Measurements from ENCODE around the gene CCT8L2. TPM values are rescaled to one million over a fixed set of nuclear protein-coding genes. Genes with fewer than 3 reads are reported as not detected.
"Not testable (repeated sequence)": the region's sequence is repeated elsewhere in the genome, so short reads cannot be mapped to it uniquely, and the experiment has no call there.

CCT8L2 gene
- total RNA-seq, 1 experiment from 2014 or later, result not detected

DNA sequence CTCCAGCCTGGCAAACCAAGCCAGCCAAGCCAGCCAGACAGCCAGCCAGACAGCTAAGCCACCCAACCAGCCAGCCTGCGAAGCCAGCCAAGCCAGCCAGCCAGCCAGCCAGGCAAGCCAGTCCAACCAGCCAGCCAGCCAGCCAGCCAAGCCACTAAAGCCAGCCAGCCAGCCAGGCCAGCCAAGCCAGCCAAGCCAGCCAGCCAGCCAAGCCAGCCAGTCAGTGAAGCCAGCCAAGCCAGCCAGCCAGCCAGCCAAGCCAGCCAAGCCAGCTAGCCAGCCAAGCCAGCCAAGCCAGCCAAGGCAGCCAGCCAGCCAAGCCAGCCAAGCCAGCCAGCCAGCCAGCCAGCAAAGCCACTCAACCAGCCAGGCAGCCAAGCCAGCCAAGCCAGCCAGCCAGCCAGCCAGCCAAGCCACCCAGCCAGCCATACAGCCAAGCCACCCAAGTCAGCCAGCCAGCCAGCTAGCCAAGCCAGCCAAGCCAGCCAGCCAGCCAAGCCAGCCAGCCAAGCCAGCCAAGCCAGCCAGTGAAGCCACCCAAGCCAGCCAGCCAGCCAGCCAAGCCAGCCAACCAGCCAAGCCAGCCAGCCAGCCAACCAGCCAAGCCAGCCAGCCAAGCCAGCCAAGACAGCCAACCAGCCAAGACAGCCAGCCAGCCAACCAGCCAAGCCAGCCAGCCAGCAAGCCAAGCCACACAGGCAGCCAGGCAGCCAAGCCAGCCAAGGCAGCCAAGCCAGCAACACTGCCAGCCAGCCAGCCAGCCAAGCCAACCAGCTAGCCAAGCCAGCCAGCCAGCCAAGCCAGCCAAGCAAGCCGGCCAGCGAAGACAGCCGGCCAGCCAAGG is 29.7 kb downstream of the CCT8L2 start:
- no peaks in the 10 kb centered on the region for H3K9me3 ChIP-seq (ENCODE audit: low read length)
- no peak overlapping the region for H3K9ac ChIP-seq (ENCODE audit: low read length)
- DNase-seq (no peak), ATAC-seq (no peak)
- H3K27me3 ChIP-seq (ENCODE audit: low read length), result no peaks in the 10 kb centered on the region
- no peak overlapping the region for H3K4me2 ChIP-seq (ENCODE audit: low read length)
- intact Hi-C loops (cut with micrococcal nuclease), result no loop called here
- no peaks in the 10 kb centered on the region for H3F3A ChIP-seq (ENCODE audit: low read length, unreplicated experiment)
- H3K79me2 ChIP-seq (ENCODE audit: low read length), result no peaks in the 10 kb centered on the region
- H3K27ac ChIP-seq (ENCODE audit: low read length), result no peak overlapping the region
- POLR2A ChIA-PET (ENCODE audit: unreplicated experiment), result no interaction called here
- no peaks in the 10 kb centered on the region for H3K9me2 ChIP-seq (replicated peaks; ENCODE audit: low read length)
- no TSS peak for BruUV-seq (replicated peaks)
- no peaks in the 10 kb centered on the region for H3K36me3 ChIP-seq (ENCODE audit: low read depth, low read length)
- CTCF ChIA-PET, result no interaction called here
- H4K20me1 ChIP-seq (ENCODE audit: low read length), result no peaks in the 10 kb centered on the region
- no peaks in the 10 kb centered on the region for H3K4me1 ChIP-seq (ENCODE audit: insufficient read depth, low read length)
- H2AFZ ChIP-seq (ENCODE audit: low read length), result no peak overlapping the region
- H3K4me3 ChIP-seq (ENCODE audit: low read length), result no peak overlapping the region
- TF ChIP-seq EZH2 (IDR thresholded peaks at IDR 0.05; ENCODE audit: low read length, unreplicated experiment) (no peak), EZH2phosphoT487 (IDR thresholded peaks at IDR 0.05; ENCODE audit: borderline replicate concordance, low read length) (no peak)
- TF ChIP-seq, protein P1, sequence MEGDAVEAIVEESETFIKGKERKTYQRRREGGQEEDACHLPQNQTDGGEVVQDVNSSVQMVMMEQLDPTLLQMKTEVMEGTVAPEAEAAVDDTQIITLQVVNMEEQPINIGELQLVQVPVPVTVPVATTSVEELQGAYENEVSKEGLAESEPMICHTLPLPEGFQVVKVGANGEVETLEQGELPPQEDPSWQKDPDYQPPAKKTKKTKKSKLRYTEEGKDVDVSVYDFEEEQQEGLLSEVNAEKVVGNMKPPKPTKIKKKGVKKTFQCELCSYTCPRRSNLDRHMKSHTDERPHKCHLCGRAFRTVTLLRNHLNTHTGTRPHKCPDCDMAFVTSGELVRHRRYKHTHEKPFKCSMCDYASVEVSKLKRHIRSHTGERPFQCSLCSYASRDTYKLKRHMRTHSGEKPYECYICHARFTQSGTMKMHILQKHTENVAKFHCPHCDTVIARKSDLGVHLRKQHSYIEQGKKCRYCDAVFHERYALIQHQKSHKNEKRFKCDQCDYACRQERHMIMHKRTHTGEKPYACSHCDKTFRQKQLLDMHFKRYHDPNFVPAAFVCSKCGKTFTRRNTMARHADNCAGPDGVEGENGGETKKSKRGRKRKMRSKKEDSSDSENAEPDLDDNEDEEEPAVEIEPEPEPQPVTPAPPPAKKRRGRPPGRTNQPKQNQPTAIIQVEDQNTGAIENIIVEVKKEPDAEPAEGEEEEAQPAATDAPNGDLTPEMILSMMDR (conservative IDR thresholded peaks at IDR 0.05; ENCODE audit: low read depth, low read length), result no peak

GRCh38 chr22:16561093-16561658 is 31.4 kb downstream of the CCT8L2 start:
- H3K9me3 ChIP-seq (ENCODE audit: low read length); H4K20me1 ChIP-seq (ENCODE audit: low read length); DNase-seq; intact Hi-C loops (cut with micrococcal nuclease); H3K9ac ChIP-seq (ENCODE audit: low read length); BruUV-seq (replicated peaks); H3K79me2 ChIP-seq (ENCODE audit: low read length); POLR2A ChIA-PET (ENCODE audit: unreplicated experiment); H3K36me3 ChIP-seq (ENCODE audit: low read depth, low read length); H3F3A ChIP-seq (ENCODE audit: low read length, unreplicated experiment); H3K9me2 ChIP-seq (replicated peaks; ENCODE audit: low read length); H3K4me1 ChIP-seq (ENCODE audit: insufficient read depth, low read length); H3K4me2 ChIP-seq (ENCODE audit: low read length); H3K27ac ChIP-seq (ENCODE audit: low read length); H3K4me3 ChIP-seq (ENCODE audit: low read length); H2AFZ ChIP-seq (ENCODE audit: low read length); H3K27me3 ChIP-seq (ENCODE audit: low read length); ATAC-seq; CTCF ChIA-PET: not testable (repeated sequence)

- BruUV-seq (replicated peaks); H4K20me1 ChIP-seq (ENCODE audit: low read length); DNase-seq; H3K27ac ChIP-seq (ENCODE audit: low read length); H3K4me2 ChIP-seq (ENCODE audit: low read length); intact Hi-C loops (cut with micrococcal nuclease); H3K9me2 ChIP-seq (replicated peaks; ENCODE audit: low read length); H3K9ac ChIP-seq (ENCODE audit: low read length); ATAC-seq; H3K79me2 ChIP-seq (ENCODE audit: low read length); H3K4me1 ChIP-seq (ENCODE audit: insufficient read depth, low read length); H3K9me3 ChIP-seq (ENCODE audit: low read length); H3F3A ChIP-seq (ENCODE audit: low read length, unreplicated experiment); H3K36me3 ChIP-seq (ENCODE audit: low read depth, low read length); H3K27me3 ChIP-seq (ENCODE audit: low read length); H3K4me3 ChIP-seq (ENCODE audit: low read length); POLR2A ChIA-PET (ENCODE audit: unreplicated experiment); CTCF ChIA-PET; H2AFZ ChIP-seq (ENCODE audit: low read length): not testable (repeated sequence)
Measured at GRCh38 chr22:16560651-16561050, 32.0 kb downstream of the CCT8L2 start.

GRCh38 chr22:16559996-16560395 is 32.6 kb downstream of the CCT8L2 start:
- intact Hi-C loops (cut with micrococcal nuclease), result not testable (repeated sequence)

More at GRCh38 chr22:16559996-16560395, 32.6 kb downstream of the CCT8L2 start:
- H3K4me1 ChIP-seq (ENCODE audit: insufficient read depth, low read length); ATAC-seq; H3K9me3 ChIP-seq (ENCODE audit: low read length); H3F3A ChIP-seq (ENCODE audit: low read length, unreplicated experiment); BruUV-seq (replicated peaks); CTCF ChIA-PET; H3K79me2 ChIP-seq (ENCODE audit: low read length); H3K4me2 ChIP-seq (ENCODE audit: low read length); H3K36me3 ChIP-seq (ENCODE audit: low read depth, low read length); H3K4me3 ChIP-seq (ENCODE audit: low read length); H3K9me2 ChIP-seq (replicated peaks; ENCODE audit: low read length); POLR2A ChIA-PET (ENCODE audit: unreplicated experiment); H2AFZ ChIP-seq (ENCODE audit: low read length); H3K9ac ChIP-seq (ENCODE audit: low read length); H3K27ac ChIP-seq (ENCODE audit: low read length); DNase-seq; H3K27me3 ChIP-seq (ENCODE audit: low read length); H4K20me1 ChIP-seq (ENCODE audit: low read length): not testable (repeated sequence)

Data from PC-3 (cell line).